WTC11 (cell line): Measurements from ENCODE around the gene HECTD4. TPM values are rescaled to one million over a fixed set of nuclear protein-coding genes. Genes with fewer than 3 reads are reported as not detected.

Experiments used
- ATAC-seq: fragments of 200-7000 bp; cut with Tn5 transposase; 2 replicates; pipeline ENCODE4 v1.10.0; 2021; ENCODE audit warnings: mild to moderate bottlenecking, moderate library complexity
- CTCF ChIA-PET: fragments of 300-600 bp; sonication (Branson Sonifier 250); formaldehyde crosslinking; loops from one replicate; lab custom pipeline; 2021; ENCODE audit warnings: antibody characterized with exemption; lab: Charles Lee
- POLR2A ChIA-PET: fragments of 350-600 bp; sonication (Branson Sonifier 250); formaldehyde crosslinking; loops from one replicate; lab custom pipeline; 2021; ENCODE audit warnings: antibody characterized with exemption; lab: Charles Lee
- DNase-seq: peaks from one replicate; pipeline ENCODE4 v3.0.0; 2021; ENCODE audit warnings: low spot score
- H3K27ac Mint-ChIP-seq: 2 replicates; pipeline ENCODE4 v1.8.0; 2021; ENCODE audit warnings: mixed read lengths
- H3K27me3 Mint-ChIP-seq: 2 replicates; pipeline ENCODE4 v1.8.0; 2021; ENCODE audit warnings: low read depth, mild to moderate bottlenecking, moderate library complexity, mixed read lengths
- H3K36me3 Mint-ChIP-seq: 2 replicates; pipeline ENCODE4 v1.8.0; 2021; ENCODE audit warnings: mixed read lengths
- H3K4me1 Mint-ChIP-seq: 2 replicates; pipeline ENCODE4 v1.8.0; 2022; ENCODE audit warnings: mixed read lengths
- H3K4me3 Mint-ChIP-seq: 2 replicates; pipeline ENCODE4 v1.8.0; 2021; ENCODE audit warnings: mild to moderate bottlenecking, moderate library complexity, mixed read lengths
- H3K9me3 Mint-ChIP-seq: 2 replicates; pipeline ENCODE4 v1.8.0; 2021; ENCODE audit warnings: mixed read lengths
- ARID4B ChIP-seq: sonication (generic); formaldehyde crosslinking; IDR thresholded peaks from 2 replicates; pipeline ENCODE4 v1.8.0; 2023; ENCODE audit warnings: missing genetic modification reagents, mild to moderate bottlenecking, borderline replicate concordance
- ATF1 ChIP-seq: sonication (generic); formaldehyde crosslinking; IDR thresholded peaks from 2 replicates; pipeline ENCODE4 v1.8.1; 2023; ENCODE audit warnings: mild to moderate bottlenecking, moderate library complexity, missing genetic modification reagents
- ATF6 ChIP-seq: sonication (generic); formaldehyde crosslinking; IDR thresholded peaks from 2 replicates; pipeline ENCODE4 v1.8.1; 2023; ENCODE audit warnings: mild to moderate bottlenecking, missing genetic modification reagents
- CBFB ChIP-seq: sonication (generic); formaldehyde crosslinking; IDR thresholded peaks from 2 replicates; pipeline ENCODE4 v1.8.1; 2022; ENCODE audit warnings: mild to moderate bottlenecking, low read depth, missing genetic modification reagents
- CREB1 ChIP-seq: sonication (generic); formaldehyde crosslinking; IDR thresholded peaks from 2 replicates; pipeline ENCODE4 v1.8.0; 2023; ENCODE audit warnings: mild to moderate bottlenecking, missing genetic modification reagents
- CREM ChIP-seq: sonication (generic); formaldehyde crosslinking; IDR thresholded peaks from 2 replicates; pipeline ENCODE4 v1.8.1; 2022; ENCODE audit warnings: mild to moderate bottlenecking, missing genetic modification reagents, moderate library complexity
- GRHL2 ChIP-seq: fragments of 250-450 bp; sonication (Bioruptor Pico); IDR thresholded peaks from 2 replicates; pipeline ENCODE4 v1.8.0; 2022; ENCODE audit warnings: mild to moderate bottlenecking, moderate library complexity; ENCODE audit not compliant: insufficient replicate concordance, severe bottlenecking
- JAZF1 ChIP-seq: fragments of 250-450 bp; sonication (Bioruptor Pico); IDR thresholded peaks from 2 replicates; pipeline ENCODE4 v1.9.0; 2021; ENCODE audit warnings: moderate library complexity, mild to moderate bottlenecking, inconsistent platforms
- MAX ChIP-seq: sonication (generic); formaldehyde crosslinking; IDR thresholded peaks from 2 replicates; pipeline ENCODE4 v1.8.0; 2022; ENCODE audit warnings: mild to moderate bottlenecking, missing genetic modification reagents
- MXD4 ChIP-seq: fragments of 250-450 bp; sonication (Bioruptor Pico); IDR thresholded peaks from 2 replicates; pipeline ENCODE4 v1.8.0; 2021; ENCODE audit warnings: mild to moderate bottlenecking, moderate library complexity, borderline replicate concordance
- MYBL2 ChIP-seq: sonication (generic); formaldehyde crosslinking; IDR thresholded peaks from 2 replicates; pipeline ENCODE4 v1.8.1; 2023; ENCODE audit warnings: mild to moderate bottlenecking, moderate library complexity, missing genetic modification reagents
- PRRX2 ChIP-seq: fragments of 250-450 bp; sonication (Bioruptor Pico); IDR thresholded peaks from 2 replicates; pipeline ENCODE4 v1.8.0; 2021; ENCODE audit warnings: mild to moderate bottlenecking
- SP1 ChIP-seq: sonication (generic); formaldehyde crosslinking; conservative IDR thresholded peaks from 2 replicates; pipeline ENCODE4 v1.8.1; 2022; ENCODE audit warnings: missing genetic modification reagents
- TEAD1 ChIP-seq: sonication (generic); formaldehyde crosslinking; IDR thresholded peaks from 2 replicates; pipeline ENCODE4 v1.8.0; 2022; ENCODE audit warnings: mild to moderate bottlenecking, missing genetic modification reagents
- TEAD4 ChIP-seq: sonication (generic); formaldehyde crosslinking; IDR thresholded peaks from 2 replicates; pipeline ENCODE4 v1.8.0; 2022; ENCODE audit warnings: mild to moderate bottlenecking, missing genetic modification reagents
- ZMAT4 ChIP-seq: fragments of 250-450 bp; sonication (Bioruptor Pico); IDR thresholded peaks from 2 replicates; pipeline ENCODE4 v1.9.0; 2021; ENCODE audit warnings: mild to moderate bottlenecking
- ZNF423 ChIP-seq: fragments of 250-450 bp; sonication (Bioruptor Pico); IDR thresholded peaks from 2 replicates; pipeline ENCODE4 v2.1.2; 2022; ENCODE audit warnings: mild to moderate bottlenecking, moderate library complexity
- ZNF671 ChIP-seq: fragments of 250-450 bp; sonication (Bioruptor Pico); IDR thresholded peaks from 2 replicates; pipeline ENCODE4 v1.8.0; 2021; ENCODE audit warnings: mild to moderate bottlenecking
- total RNA-seq: library from RNA; stranded (reverse); gene quantifications from 3 replicates; pipeline ENCODE4 v1.2.3, GENCODE V29; 2021
- TF ChIP-seq, protein P1 (sequence below): sonication (generic); formaldehyde crosslinking; IDR thresholded peaks from 2 replicates; pipeline ENCODE4 v1.8.0; 2022; ENCODE audit warnings: mild to moderate bottlenecking, missing genetic modification reagents
- TF ChIP-seq, protein P2 (sequence below): sonication (generic); formaldehyde crosslinking; conservative IDR thresholded peaks from 2 replicates; pipeline ENCODE4 v1.8.1; 2022; ENCODE audit warnings: mild to moderate bottlenecking, missing genetic modification reagents
- TF ChIP-seq, protein P3 (sequence below): fragments of 250-450 bp; sonication (Bioruptor Pico); IDR thresholded peaks from 2 replicates; pipeline ENCODE4 v1.9.0; 2021; ENCODE audit warnings: mild to moderate bottlenecking, borderline replicate concordance
- TF ChIP-seq, protein P4 (sequence below): fragments of 250-450 bp; sonication (Bioruptor Pico); IDR thresholded peaks from 2 replicates; pipeline ENCODE4 v1.9.0; 2021; ENCODE audit warnings: mild to moderate bottlenecking

The HECTD4 gene
- total RNA-seq, 1 experiment from 2014 or later, result 31.7 TPM

DNA sequence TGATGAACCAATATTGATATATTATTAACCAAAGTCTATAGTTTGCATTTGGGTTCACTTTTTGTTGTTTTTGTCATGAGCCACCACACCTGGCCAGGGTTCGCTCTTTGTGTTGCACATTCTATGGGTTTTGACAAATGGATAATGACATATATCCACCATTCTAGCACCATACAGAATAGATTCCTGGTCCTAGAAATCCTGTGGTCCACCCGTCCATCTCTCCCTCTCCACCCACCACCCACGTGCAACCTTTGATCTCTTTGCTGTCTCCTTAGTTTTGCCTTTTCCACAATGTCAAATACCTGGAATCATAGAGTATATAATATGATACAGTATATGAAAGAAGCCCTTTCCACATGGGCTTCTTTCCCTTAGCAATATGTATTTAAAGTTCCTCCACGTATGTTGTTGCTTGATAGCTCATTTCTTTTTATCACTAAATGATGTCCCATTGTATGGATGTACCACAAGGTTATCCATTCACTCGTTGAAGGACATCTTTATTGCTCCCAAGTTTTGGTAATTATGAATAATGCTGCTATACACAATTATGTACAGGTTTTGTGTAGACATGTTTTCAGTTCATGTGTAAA is 19.8 kb upstream of the HECTD4 start:
- POLR2A ChIA-PET, result interaction anchor here (0.6 kb wide), 1 partner anchor 47 kb away, joined by 7 read pairs; no protein-coding TSS in a partner anchor
- no peak overlapping the region for H3K27ac Mint-ChIP-seq
- H3K4me3 Mint-ChIP-seq, result no peak overlapping the region
- H3K4me1 Mint-ChIP-seq, result peaks cover 1% of the 10 kb centered on the region
- peaks cover 3% of the 10 kb centered on the region; the same call in 1 of the 2 replicates for H3K9me3 Mint-ChIP-seq
- DNase-seq (no peak), ATAC-seq (no peak)
- peaks cover 30% of the 10 kb centered on the region for H3K36me3 Mint-ChIP-seq
- CTCF ChIA-PET, result interaction anchor here (0.6 kb wide), 1 partner anchor 564 kb away, joined by 3 read pairs; no protein-coding TSS in a partner anchor
- H3K27me3 Mint-ChIP-seq, result no peaks in the 10 kb centered on the region; the same call in 1 of the 2 replicates
- TF ChIP-seq ARID4B (CRISPR knock-in tag), result no peak
- no peak for TF ChIP-seq SP1 (CRISPR knock-in tag)
- TF ChIP-seq, protein P1, sequence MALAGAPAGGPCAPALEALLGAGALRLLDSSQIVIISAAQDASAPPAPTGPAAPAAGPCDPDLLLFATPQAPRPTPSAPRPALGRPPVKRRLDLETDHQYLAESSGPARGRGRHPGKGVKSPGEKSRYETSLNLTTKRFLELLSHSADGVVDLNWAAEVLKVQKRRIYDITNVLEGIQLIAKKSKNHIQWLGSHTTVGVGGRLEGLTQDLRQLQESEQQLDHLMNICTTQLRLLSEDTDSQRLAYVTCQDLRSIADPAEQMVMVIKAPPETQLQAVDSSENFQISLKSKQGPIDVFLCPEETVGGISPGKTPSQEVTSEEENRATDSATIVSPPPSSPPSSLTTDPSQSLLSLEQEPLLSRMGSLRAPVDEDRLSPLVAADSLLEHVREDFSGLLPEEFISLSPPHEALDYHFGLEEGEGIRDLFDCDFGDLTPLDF, result no peak
- TF ChIP-seq TEAD4 (CRISPR knock-in tag), result no peak
- no peak for TF ChIP-seq ATF1 (CRISPR knock-in tag)
- TF ChIP-seq, protein P2, sequence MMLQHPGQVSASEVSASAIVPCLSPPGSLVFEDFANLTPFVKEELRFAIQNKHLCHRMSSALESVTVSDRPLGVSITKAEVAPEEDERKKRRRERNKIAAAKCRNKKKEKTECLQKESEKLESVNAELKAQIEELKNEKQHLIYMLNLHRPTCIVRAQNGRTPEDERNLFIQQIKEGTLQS (CRISPR knock-in tag), result no peak
- TF ChIP-seq MXD4 (CRISPR knock-in tag), result no peak
- no peak for TF ChIP-seq TEAD1 (CRISPR knock-in tag)
- TF ChIP-seq JAZF1, result no peak
- TF ChIP-seq ZMAT4 (CRISPR knock-in tag), result peak; percentile 73; the same call in 1 of the 2 replicates
- no peak for TF ChIP-seq ATF6 (CRISPR knock-in tag)
- no peak for TF ChIP-seq CREB1 (CRISPR knock-in tag)
- TF ChIP-seq CREM, result no peak
- TF ChIP-seq, protein P3, sequence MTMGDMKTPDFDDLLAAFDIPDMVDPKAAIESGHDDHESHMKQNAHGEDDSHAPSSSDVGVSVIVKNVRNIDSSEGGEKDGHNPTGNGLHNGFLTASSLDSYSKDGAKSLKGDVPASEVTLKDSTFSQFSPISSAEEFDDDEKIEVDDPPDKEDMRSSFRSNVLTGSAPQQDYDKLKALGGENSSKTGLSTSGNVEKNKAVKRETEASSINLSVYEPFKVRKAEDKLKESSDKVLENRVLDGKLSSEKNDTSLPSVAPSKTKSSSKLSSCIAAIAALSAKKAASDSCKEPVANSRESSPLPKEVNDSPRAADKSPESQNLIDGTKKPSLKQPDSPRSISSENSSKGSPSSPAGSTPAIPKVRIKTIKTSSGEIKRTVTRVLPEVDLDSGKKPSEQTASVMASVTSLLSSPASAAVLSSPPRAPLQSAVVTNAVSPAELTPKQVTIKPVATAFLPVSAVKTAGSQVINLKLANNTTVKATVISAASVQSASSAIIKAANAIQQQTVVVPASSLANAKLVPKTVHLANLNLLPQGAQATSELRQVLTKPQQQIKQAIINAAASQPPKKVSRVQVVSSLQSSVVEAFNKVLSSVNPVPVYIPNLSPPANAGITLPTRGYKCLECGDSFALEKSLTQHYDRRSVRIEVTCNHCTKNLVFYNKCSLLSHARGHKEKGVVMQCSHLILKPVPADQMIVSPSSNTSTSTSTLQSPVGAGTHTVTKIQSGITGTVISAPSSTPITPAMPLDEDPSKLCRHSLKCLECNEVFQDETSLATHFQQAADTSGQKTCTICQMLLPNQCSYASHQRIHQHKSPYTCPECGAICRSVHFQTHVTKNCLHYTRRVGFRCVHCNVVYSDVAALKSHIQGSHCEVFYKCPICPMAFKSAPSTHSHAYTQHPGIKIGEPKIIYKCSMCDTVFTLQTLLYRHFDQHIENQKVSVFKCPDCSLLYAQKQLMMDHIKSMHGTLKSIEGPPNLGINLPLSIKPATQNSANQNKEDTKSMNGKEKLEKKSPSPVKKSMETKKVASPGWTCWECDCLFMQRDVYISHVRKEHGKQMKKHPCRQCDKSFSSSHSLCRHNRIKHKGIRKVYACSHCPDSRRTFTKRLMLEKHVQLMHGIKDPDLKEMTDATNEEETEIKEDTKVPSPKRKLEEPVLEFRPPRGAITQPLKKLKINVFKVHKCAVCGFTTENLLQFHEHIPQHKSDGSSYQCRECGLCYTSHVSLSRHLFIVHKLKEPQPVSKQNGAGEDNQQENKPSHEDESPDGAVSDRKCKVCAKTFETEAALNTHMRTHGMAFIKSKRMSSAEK, result 0 out of 2 replicates have a peak, but pooled peaks have one; percentile 37
- TF ChIP-seq GRHL2, result no peak
- TF ChIP-seq CBFB (CRISPR knock-in tag), result no peak
- TF ChIP-seq ZNF671 (CRISPR knock-in tag), result peak; percentile 56; the same call in 1 of the 2 replicates
- TF ChIP-seq MYBL2, result no peak
- TF ChIP-seq MAX (CRISPR knock-in tag), result no peak
- no peak for TF ChIP-seq ZNF423 (CRISPR knock-in tag)
- TF ChIP-seq PRRX2, result no peak
- TF ChIP-seq, protein P4, sequence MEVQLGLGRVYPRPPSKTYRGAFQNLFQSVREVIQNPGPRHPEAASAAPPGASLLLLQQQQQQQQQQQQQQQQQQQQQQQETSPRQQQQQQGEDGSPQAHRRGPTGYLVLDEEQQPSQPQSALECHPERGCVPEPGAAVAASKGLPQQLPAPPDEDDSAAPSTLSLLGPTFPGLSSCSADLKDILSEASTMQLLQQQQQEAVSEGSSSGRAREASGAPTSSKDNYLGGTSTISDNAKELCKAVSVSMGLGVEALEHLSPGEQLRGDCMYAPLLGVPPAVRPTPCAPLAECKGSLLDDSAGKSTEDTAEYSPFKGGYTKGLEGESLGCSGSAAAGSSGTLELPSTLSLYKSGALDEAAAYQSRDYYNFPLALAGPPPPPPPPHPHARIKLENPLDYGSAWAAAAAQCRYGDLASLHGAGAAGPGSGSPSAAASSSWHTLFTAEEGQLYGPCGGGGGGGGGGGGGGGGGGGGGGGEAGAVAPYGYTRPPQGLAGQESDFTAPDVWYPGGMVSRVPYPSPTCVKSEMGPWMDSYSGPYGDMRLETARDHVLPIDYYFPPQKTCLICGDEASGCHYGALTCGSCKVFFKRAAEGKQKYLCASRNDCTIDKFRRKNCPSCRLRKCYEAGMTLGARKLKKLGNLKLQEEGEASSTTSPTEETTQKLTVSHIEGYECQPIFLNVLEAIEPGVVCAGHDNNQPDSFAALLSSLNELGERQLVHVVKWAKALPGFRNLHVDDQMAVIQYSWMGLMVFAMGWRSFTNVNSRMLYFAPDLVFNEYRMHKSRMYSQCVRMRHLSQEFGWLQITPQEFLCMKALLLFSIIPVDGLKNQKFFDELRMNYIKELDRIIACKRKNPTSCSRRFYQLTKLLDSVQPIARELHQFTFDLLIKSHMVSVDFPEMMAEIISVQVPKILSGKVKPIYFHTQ, result 0 out of 2 replicates have a peak, but pooled peaks have one; percentile 68
